Heart left ventricle (tissue), 13 donors: Measurements from ENCODE around the gene GJA4.

Experiments
- POLR2A ChIP-seq, 2 donors: fragments of 450-650 bp; IDR thresholded peaks; one replicate each; pipeline ENCODE4 v1.6.1; 2017; ENCODE audit warnings: antibody characterized with exemption in 2 of 2, mild to moderate bottlenecking in 2 of 2, moderate library complexity in 2 of 2
- TF ChIP-seq, protein P1 (sequence below), 12 donors: fragments of 200-600 bp; sonication (generic) in 4 of 12; IDR thresholded peaks; one replicate each; pipeline versions ENCODE4 v1.5.0 to v1.8.0; 2018 to 2022; ENCODE audit warnings: antibody characterized with exemption in 12 of 12, mild to moderate bottlenecking in 5 of 12
- donor health status: ischemic (EF 13 %, LVEDD 7.1; RV severe dilation, severe dysfunction).
- donor health status: DM: no; HTN: yes; CAD: no.
- donor health status: DM: no; HTN: no; CAD: no.
- donor health status: ischemic (EF 25% LVEDD 6.9; RV normal size, moderate dysfunction).
- donor health status: ischemic (EF 25% LVEDD 5.7; RV mildly dilated, moderate dysfunction).
- donor health status: ischemic (EF 35%, LVEDD 5.7; RV mildly dilated, moderate dysfunction).
- donor health status: nonischemic (EF 11% LVEDD 7.7; RV severe dilation, severe dysfunction).
- donor health status: DM: yes; HTN: yes; CAD: no.
- donor health status: PGD.
- donor health status: ischemic (EF 29% LVEDD 5.4; RV normal size, mild dysfunction).
- donor health status: nonischemic (EF 23%, LVEDD 6.1; RV moderate dilation, normal function).

DNA sequence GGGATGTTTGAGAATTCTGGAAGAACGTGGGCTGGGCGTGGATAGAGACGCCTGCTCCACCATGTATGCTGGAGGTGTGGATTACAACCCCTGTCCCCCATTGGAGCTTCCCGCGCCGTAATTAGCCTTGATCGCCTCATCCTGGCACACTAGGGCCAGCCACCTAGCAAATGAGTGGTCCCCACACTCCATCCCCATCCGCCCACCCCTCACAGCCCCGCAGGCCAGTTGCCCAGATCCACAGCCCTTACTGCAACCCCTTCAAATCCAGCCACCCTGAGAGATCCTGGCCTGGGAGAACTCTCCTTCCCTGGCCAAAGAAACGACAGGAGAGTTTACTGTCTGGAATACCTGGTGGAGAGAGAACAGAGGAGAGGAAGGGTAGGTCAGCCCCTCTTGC lies 375 bp upstream of the GJA4 start:
- TF ChIP-seq, protein P1, sequence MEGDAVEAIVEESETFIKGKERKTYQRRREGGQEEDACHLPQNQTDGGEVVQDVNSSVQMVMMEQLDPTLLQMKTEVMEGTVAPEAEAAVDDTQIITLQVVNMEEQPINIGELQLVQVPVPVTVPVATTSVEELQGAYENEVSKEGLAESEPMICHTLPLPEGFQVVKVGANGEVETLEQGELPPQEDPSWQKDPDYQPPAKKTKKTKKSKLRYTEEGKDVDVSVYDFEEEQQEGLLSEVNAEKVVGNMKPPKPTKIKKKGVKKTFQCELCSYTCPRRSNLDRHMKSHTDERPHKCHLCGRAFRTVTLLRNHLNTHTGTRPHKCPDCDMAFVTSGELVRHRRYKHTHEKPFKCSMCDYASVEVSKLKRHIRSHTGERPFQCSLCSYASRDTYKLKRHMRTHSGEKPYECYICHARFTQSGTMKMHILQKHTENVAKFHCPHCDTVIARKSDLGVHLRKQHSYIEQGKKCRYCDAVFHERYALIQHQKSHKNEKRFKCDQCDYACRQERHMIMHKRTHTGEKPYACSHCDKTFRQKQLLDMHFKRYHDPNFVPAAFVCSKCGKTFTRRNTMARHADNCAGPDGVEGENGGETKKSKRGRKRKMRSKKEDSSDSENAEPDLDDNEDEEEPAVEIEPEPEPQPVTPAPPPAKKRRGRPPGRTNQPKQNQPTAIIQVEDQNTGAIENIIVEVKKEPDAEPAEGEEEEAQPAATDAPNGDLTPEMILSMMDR (IDR thresholded peaks at IDR 0.05) = no peak
- no peak for TF ChIP-seq POLR2A (IDR thresholded peaks at IDR 0.05)
